Heart right ventricle (tissue), 16 donors: Measurements from ENCODE around the gene SAMD8. TPM values are rescaled to one million over a fixed set of nuclear protein-coding genes. Genes with fewer than 3 reads are reported as not detected.
"Not testable (repeated sequence)": the region's sequence is repeated elsewhere in the genome, so short reads cannot be mapped to it uniquely, and the experiment has no call there.

Experiments used
- ATAC-seq, 8 donors: fragments of 200-7000 bp; cut with Tn5 transposase; one replicate each; pipeline ENCODE4 v1.9.1; 2020; ENCODE audit warnings: mild to moderate bottlenecking in 8 of 8, moderate library complexity in 8 of 8, moderate number of reproducible peaks in 1 of 8
- DNase-seq, 2 donors: peaks; one replicate each; pipeline ENCODE4 v3.0.0-alpha.2; 2020
- H3K27ac ChIP-seq, 10 donors: fragments of 200-600 bp; sonication (generic) in 2 of 10; one replicate each; pipeline versions ENCODE4 v1.5.0 to v1.8.0; 2020 to 2022; ENCODE audit warnings: mild to moderate bottlenecking in 3 of 10
- H3K27me3 ChIP-seq, 7 donors: fragments of 200-600 bp; one replicate each; pipeline ENCODE4 v1.8.0; 2021 to 2022; ENCODE audit warnings: mild to moderate bottlenecking in 2 of 7
- H3K36me3 ChIP-seq, 9 donors: fragments of 200-600 bp; sonication (generic) in 1 of 9; one replicate each; pipeline versions ENCODE4 v1.5.0 to v1.8.0; 2020 to 2022; ENCODE audit warnings: mild to moderate bottlenecking in 2 of 9
- H3K4me1 ChIP-seq, 9 donors: fragments of 200-600 bp; sonication (generic) in 1 of 9; one replicate each; pipeline versions ENCODE4 v1.5.0 to v1.8.0; 2020 to 2022; ENCODE audit warnings: mild to moderate bottlenecking in 4 of 9
- H3K4me3 ChIP-seq, 10 donors: fragments of 200-600 bp; sonication (generic) in 2 of 10; one replicate each; pipeline versions ENCODE4 v1.5.0 to v1.8.0; 2020 to 2022; ENCODE audit warnings: mild to moderate bottlenecking in 7 of 10, moderate library complexity in 2 of 10
- H3K9me3 ChIP-seq, 11 donors: fragments of 200-600 bp in 10 of 11; sonication (generic) in 2 of 11; one replicate each; pipeline versions ENCODE4 v1.5.0 to v1.8.0; 2013 to 2022; ENCODE audit warnings: mild to moderate bottlenecking in 2 of 11, control low read depth in 1 of 11, moderate library complexity in 1 of 11
- CTCF ChIP-seq, 9 donors: fragments of 200-600 bp; sonication (generic) in 2 of 9; IDR thresholded peaks; one replicate each; pipeline versions ENCODE4 v1.5.0 to v1.8.0; 2021 to 2022; ENCODE audit warnings: antibody characterized with exemption in 9 of 9, mild to moderate bottlenecking in 5 of 9, moderate library complexity in 1 of 9
- WGBS, 2 donors: extraction: QIAGEN DNeasy Blood & Tissue Kit; methylation state at CpG; one replicate each; pipeline ENCODE4 v1.1.7; 2013; ENCODE audit warnings: inconsistent platforms in 1 of 2; 5-methylcytosine and 5-hydroxymethylcytosine counted together
- intact Hi-C, 10 donors: fragments of 100-400 bp; cut with DNase I; formaldehyde crosslinking; loops; one replicate each; pipeline versions ENCODE4 v1.11.1 to v1.14.2; 2022
- polyA plus RNA-seq, 2 donors: library from polyadenylated mRNA; stranded (reverse); fragments of 200-250 nt; gene quantifications; one replicate each; pipeline ENCODE4 v1.2.3, GENCODE V29; 2013
- total RNA-seq, 10 donors: library from RNA; stranded (reverse); fragmentation: NEBNext Ultra II Directional in 3 of 10; extraction: Animal tissue kit (Norgen Biotek cat#: 25700) in 3 of 10; gene quantifications; one replicate each; pipeline versions ENCODE4 v1.2.1 to v1.2.4, GENCODE V29; 2021 to 2023
- donor health status: Arrhythmogenic right ventricular cardiomyopathy.
- donor health status: ischemic (EF 13 %, LVEDD 7.1; RV severe dilation, severe dysfunction).
- donor health status: healthy with polysubstance abuse.
- donor health status: DM: no; HTN: yes; CAD: no.
- donor health status: DM: no; HTN: no; CAD: no.
- donor health status: ischemic (EF 25% LVEDD 6.9; RV normal size, moderate dysfunction).
- donor health status: ischemic (EF 25% LVEDD 5.7; RV mildly dilated, moderate dysfunction).
- donor health status: healthy.
- donor health status: DM: yes; HTN: yes; CAD: no.
- donor health status: Ischemic cardiomyopathy.
- donor health status: ischemic (EF 35%, LVEDD 5.7; RV mildly dilated, moderate dysfunction).
- donor health status: nonischemic (EF 11% LVEDD 7.7; RV severe dilation, severe dysfunction).
- donor health status: DM: yes; HTN: yes; CAD: no.
- donor health status: PGD.
- donor health status: ischemic (EF 29% LVEDD 5.4; RV normal size, mild dysfunction).
- donor health status: nonischemic (EF 23%, LVEDD 6.1; RV moderate dilation, normal function).

The SAMD8 gene
- total and polyA plus RNA-seq, 12 donors: 5.3 to 31.2 (median 25.4) TPM

DNA sequence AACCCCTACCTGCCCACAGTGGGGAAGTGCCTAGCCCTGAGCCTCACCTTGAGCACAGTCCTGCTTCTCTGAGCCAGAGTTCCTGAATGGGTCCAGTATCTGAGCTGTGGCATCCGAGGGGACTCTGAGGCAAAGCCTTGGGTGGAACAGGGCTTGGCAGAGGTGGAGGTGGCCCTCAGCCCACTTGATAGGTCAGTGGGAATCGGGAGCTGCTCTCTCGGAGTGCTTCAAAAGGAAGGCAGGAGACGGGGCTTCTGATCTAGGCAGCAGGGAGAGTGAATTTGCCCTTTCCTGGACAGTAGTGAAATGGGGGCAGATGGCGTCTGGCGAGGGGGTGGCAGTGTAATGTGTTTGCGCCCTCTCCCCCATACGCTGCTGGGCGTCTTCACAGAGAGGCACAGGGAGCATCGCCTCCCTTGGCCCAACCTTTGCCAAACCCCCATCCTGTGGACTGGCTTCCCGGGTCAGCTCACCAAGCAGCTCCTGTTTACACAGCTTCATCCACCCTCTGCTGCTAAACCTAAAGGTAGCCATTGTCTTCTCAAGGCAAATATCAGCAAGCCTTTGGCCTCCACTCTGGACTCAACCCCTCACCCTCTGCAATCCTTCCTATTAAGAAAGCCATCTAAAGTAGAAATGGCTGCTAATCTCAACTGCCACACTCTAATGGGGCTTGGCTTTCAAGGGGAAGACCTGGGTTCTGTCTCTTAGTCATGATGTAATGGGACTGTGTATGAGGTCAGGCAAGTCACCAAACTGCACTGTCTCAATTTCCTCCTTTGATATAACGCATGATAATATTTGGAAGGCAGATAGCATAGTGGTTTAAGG, 78.0 kb downstream of the SAMD8 start:
- intact Hi-C loops: loop anchor here in 8 of 10 donors (2.0 to 10.0 kb wide), 4 partner anchors 38 to 75 kb away; partner anchors contain the start of gene SAMD8 (in 3 of the 8)
- DNase-seq (no peak), ATAC-seq (peak in 1 of 8 donors; percentile 13)
- Histone ChIP-seq H3K4me1 (peaks cover 0 to 38% (median 20%) of the 10 kb centered on the region in 9 donors), H3K36me3 (no peaks in the 10 kb centered on the region), H3K4me3 (no peak overlapping the region), H3K27ac (no peak overlapping the region), H3K9me3 (no peaks in the 10 kb centered on the region), H3K27me3 (no peaks in the 10 kb centered on the region)
- WGBS, 2 donors: 88 to 94% methylated on average over 12 of the region's 12 CpGs
- TF ChIP-seq CTCF (IDR thresholded peaks at IDR 0.05): no peak

GRCh38 chr10:75191821-75192568, 80.5 kb downstream of the SAMD8 start:
- Histone ChIP-seq H3K9me3 (no peaks in the 10 kb centered on the region), H3K27me3 (no peaks in the 10 kb centered on the region), H3K36me3 (no peaks in the 10 kb centered on the region), H3K4me3 (peak overlapping the region in 2 of 10 donors; percentile 5 to 23), H3K27ac (peak overlapping the region in 8 of 10 donors; percentile 17 to 61 (median 55)), H3K4me1 (peaks cover 0 to 28% (median 14%) of the 10 kb centered on the region in 9 donors)
- WGBS, 2 donors: 46 to 64% methylated on average over 10 of the region's 10 CpGs
- peak in 1 of 9 donors; percentile 3 for TF ChIP-seq CTCF (IDR thresholded peaks at IDR 0.05)
- DNase-seq: peak; percentile 31 to 53
- intact Hi-C loops: loop anchor here in 1 of 10 donors (10.0 kb wide), 1 partner anchor 77 kb away; the partner anchor contains the start of gene SAMD8
- ATAC-seq: peak; percentile 52 to 94 (median 78)

- H3K36me3 ChIP-seq, DNase-seq, H3K9me3 ChIP-seq, ATAC-seq, H3K4me3 ChIP-seq, H3K27me3 ChIP-seq, H3K27ac ChIP-seq: not testable (repeated sequence)
- 96 to 97% methylated on average over 4 of the region's 4 CpGs for WGBS, 2 donors
- peaks cover 0 to 23% (median 13%) of the 10 kb centered on the region in 9 donors for H3K4me1 ChIP-seq
- intact Hi-C loops: loop anchor here in 1 of 10 donors (10.0 kb wide), 1 partner anchor 80 kb away; the partner anchor contains the start of gene SAMD8
Measured at GRCh38 chr10:75194625-75195024, 83.2 kb downstream of the SAMD8 start.

GRCh38 chr10:75195035-75195763, 83.7 kb downstream of the SAMD8 start:
- no peaks in the 10 kb centered on the region for H3K9me3 ChIP-seq
- peaks cover 0 to 23% (median 13%) of the 10 kb centered on the region in 9 donors for H3K4me1 ChIP-seq
- intact Hi-C loops: loop anchor here in 1 of 10 donors (10.0 kb wide), 1 partner anchor 80 kb away; the partner anchor contains the start of gene SAMD8
- no peak overlapping the region for H3K4me3 ChIP-seq
- H3K27ac ChIP-seq: no peak overlapping the region
- no peaks in the 10 kb centered on the region for H3K27me3 ChIP-seq
- H3K36me3 ChIP-seq: no peaks in the 10 kb centered on the region
- WGBS, 2 donors: 95 to 96% methylated on average over 6 of the region's 6 CpGs
- no peak for DNase-seq
- ATAC-seq: no peak
- no peak for TF ChIP-seq CTCF (IDR thresholded peaks at IDR 0.05)
